Mesenchymal stem cell (in vitro differentiated cells and primary cell): ENCODE results near the gene HOXA6.

Experiments used
- DNase-seq: peaks from one replicate; pipeline ENCODE4 v3.0.0-alpha.2; 2013
- H2AFZ ChIP-seq: one replicate; pipeline ENCODE4 v1.6.1; 2013; ENCODE audit warnings: low read depth, mild to moderate bottlenecking, control low read depth, inconsistent platforms, low read length, moderate library complexity
- H2AK5ac ChIP-seq: 2 replicates; pipeline ENCODE4 v1.6.1; 2013; ENCODE audit warnings: low read length, moderate library complexity, mild to moderate bottlenecking, inconsistent platforms; ENCODE audit not compliant: severe bottlenecking
- H2BK120ac ChIP-seq: one replicate; pipeline ENCODE4 v1.6.1; 2013; ENCODE audit warnings: low read depth, mild to moderate bottlenecking, inconsistent platforms, low read length, moderate library complexity
- H2BK12ac ChIP-seq, 2 experiments: one replicate each; pipeline ENCODE4 v1.6.1; 2013; ENCODE audit warnings: inconsistent platforms in 2 of 2, low read length in 2 of 2, mild to moderate bottlenecking in 2 of 2, moderate library complexity in 2 of 2, control low read depth in 1 of 2
- H2BK15ac ChIP-seq: one replicate; pipeline ENCODE4 v1.6.1; 2013; ENCODE audit warnings: mild to moderate bottlenecking, low read depth, inconsistent platforms; ENCODE audit not compliant: poor library complexity, severe bottlenecking
- H2BK5ac ChIP-seq: 2 replicates; pipeline ENCODE4 v1.6.1; 2013; ENCODE audit warnings: low read depth, mild to moderate bottlenecking, low read length, control low read depth, inconsistent platforms; ENCODE audit not compliant: poor library complexity, severe bottlenecking
- H3K14ac ChIP-seq, 2 experiments: one replicate each; pipeline ENCODE4 v1.6.1; 2013; ENCODE audit warnings: inconsistent platforms in 2 of 2, low read length in 2 of 2, control low read depth in 1 of 2, mild to moderate bottlenecking in 1 of 2, moderate library complexity in 1 of 2
- H3K18ac ChIP-seq, 2 experiments: one replicate each; pipeline ENCODE4 v1.6.1; 2013; ENCODE audit warnings: inconsistent platforms in 2 of 2, low read length in 2 of 2, control low read depth in 1 of 2, low read depth in 1 of 2, mild to moderate bottlenecking in 1 of 2
- H3K23ac ChIP-seq, 2 experiments: one replicate each; pipeline ENCODE4 v1.6.1; 2013; ENCODE audit warnings: inconsistent platforms in 2 of 2, low read length in 2 of 2, mild to moderate bottlenecking in 2 of 2, moderate library complexity in 2 of 2, control low read depth in 1 of 2
- H3K27ac ChIP-seq: 2 replicates; pipeline ENCODE4 v1.5.1; 2013; ENCODE audit warnings: mild to moderate bottlenecking, moderate library complexity, low read length, control low read depth, inconsistent platforms; ENCODE audit not compliant: poor library complexity, severe bottlenecking
- H3K27me3 ChIP-seq, 2 experiments: 2 replicates each; pipeline versions ENCODE4 v1.6.1 to v1.7.0; 2013; ENCODE audit warnings: low read length in 2 of 2, mild to moderate bottlenecking in 2 of 2, moderate library complexity in 2 of 2, control low read depth in 1 of 2, inconsistent platforms in 1 of 2; ENCODE audit not compliant: control insufficient read depth in 1 of 2, insufficient read depth in 1 of 2
- H3K36me3 ChIP-seq, 2 experiments: 2 replicates each; pipeline versions ENCODE4 v1.6.1 to v1.7.0; 2013; ENCODE audit warnings: low read length in 2 of 2, control low read depth in 1 of 2, inconsistent platforms in 1 of 2, low read depth in 1 of 2, mild to moderate bottlenecking in 1 of 2; ENCODE audit not compliant: insufficient read depth in 2 of 2, control insufficient read depth in 1 of 2
- H3K4ac ChIP-seq, 2 experiments: one replicate each; pipeline ENCODE4 v1.6.1; 2013; ENCODE audit warnings: inconsistent platforms in 2 of 2, low read length in 2 of 2, mild to moderate bottlenecking in 2 of 2, moderate library complexity in 2 of 2, control low read depth in 1 of 2, low read depth in 1 of 2
- H3K4me1 ChIP-seq: 2 replicates; pipeline ENCODE4 v1.6.1; 2013; ENCODE audit warnings: low read depth, low read length, control low read depth; ENCODE audit not compliant: control insufficient read depth, insufficient read depth
- H3K4me2 ChIP-seq: 2 replicates; pipeline ENCODE4 v1.6.1; 2013; ENCODE audit warnings: low read length, mild to moderate bottlenecking, inconsistent platforms; ENCODE audit not compliant: poor library complexity, severe bottlenecking
- H3K4me3 ChIP-seq, 2 experiments: 2 replicates each; pipeline versions ENCODE4 v1.5.1 to v1.7.0; 2013; ENCODE audit warnings: low read length in 2 of 2, mild to moderate bottlenecking in 2 of 2, control low read depth in 1 of 2, low read depth in 1 of 2; ENCODE audit not compliant: insufficient read depth in 1 of 2
- H3K79me1 ChIP-seq: replicated peaks from 2 replicates; pipeline ENCODE4 v1.6.1; 2013; ENCODE audit warnings: mild to moderate bottlenecking, control low read depth, low read length, inconsistent platforms; ENCODE audit not compliant: poor library complexity, severe bottlenecking
- H3K9ac ChIP-seq: 2 replicates; pipeline ENCODE4 v1.7.0; 2013; ENCODE audit warnings: mild to moderate bottlenecking, low read length, moderate library complexity
- H3K9me3 ChIP-seq: 2 replicates; pipeline ENCODE4 v1.7.0; 2013; ENCODE audit warnings: mild to moderate bottlenecking, low read length; ENCODE audit not compliant: control insufficient read depth
- H4K8ac ChIP-seq: one replicate; pipeline ENCODE4 v1.6.1; 2013; ENCODE audit warnings: inconsistent platforms, mild to moderate bottlenecking, low read length, moderate library complexity
- H4K91ac ChIP-seq: one replicate; pipeline ENCODE4 v1.6.1; 2013; ENCODE audit warnings: mild to moderate bottlenecking, low read length, inconsistent platforms
- WGBS: methylation state at CpG from one replicate; pipeline ENCODE4 v1.1.7; 2013; ENCODE audit warnings: mixed read lengths; 5-methylcytosine and 5-hydroxymethylcytosine counted together

Gene HOXA6

GRCh38 chr7:27175626-27176523 is 28.3 kb upstream of the HOXA6 start:
- DNase-seq: no peak
- peak overlapping the region; percentile 60 for H3K4me2 ChIP-seq
- H4K8ac ChIP-seq: no peak overlapping the region
- H2BK5ac ChIP-seq: peak overlapping the region; percentile 20
- no peak overlapping the region for H3K23ac ChIP-seq
- H3K36me3 ChIP-seq: peaks cover 4 to 55% of the 10 kb centered on the region in 2 experiments
- peak overlapping the region in 1 of 2 experiments; percentile 18 for H3K18ac ChIP-seq
- peak overlapping the region; percentile 90 for H3K9ac ChIP-seq
- no peak overlapping the region for H4K91ac ChIP-seq
- no peak overlapping the region for H2BK15ac ChIP-seq
- no peaks in the 10 kb centered on the region for H3K79me1 ChIP-seq
- peaks cover 0 to 8% of the 10 kb centered on the region in 2 experiments for H3K27me3 ChIP-seq
- WGBS: 51% methylated on average over 40 of the region's 40 CpGs
- peaks cover 7% of the 10 kb centered on the region for H3K4me1 ChIP-seq
- no peak overlapping the region for H2BK12ac ChIP-seq
- H3K4me3 ChIP-seq: peak overlapping the region; percentile 61 to 92
- H2BK120ac ChIP-seq: no peak overlapping the region
- H3K4ac ChIP-seq: no peak overlapping the region
- peak overlapping the region; percentile 71 for H3K27ac ChIP-seq
- no peak overlapping the region for H3K14ac ChIP-seq
- H2AK5ac ChIP-seq: no peak overlapping the region
- H2AFZ ChIP-seq: no peak overlapping the region
- H3K9me3 ChIP-seq: no peaks in the 10 kb centered on the region

- H2BK12ac ChIP-seq: no peak overlapping the region
- peak overlapping the region; percentile 71 for H3K27ac ChIP-seq
- 61% methylated on average over 12 of the region's 12 CpGs for WGBS
Observed at GRCh38 chr7:27174874-27175625, 27.5 kb upstream of the HOXA6 start.

DNA sequence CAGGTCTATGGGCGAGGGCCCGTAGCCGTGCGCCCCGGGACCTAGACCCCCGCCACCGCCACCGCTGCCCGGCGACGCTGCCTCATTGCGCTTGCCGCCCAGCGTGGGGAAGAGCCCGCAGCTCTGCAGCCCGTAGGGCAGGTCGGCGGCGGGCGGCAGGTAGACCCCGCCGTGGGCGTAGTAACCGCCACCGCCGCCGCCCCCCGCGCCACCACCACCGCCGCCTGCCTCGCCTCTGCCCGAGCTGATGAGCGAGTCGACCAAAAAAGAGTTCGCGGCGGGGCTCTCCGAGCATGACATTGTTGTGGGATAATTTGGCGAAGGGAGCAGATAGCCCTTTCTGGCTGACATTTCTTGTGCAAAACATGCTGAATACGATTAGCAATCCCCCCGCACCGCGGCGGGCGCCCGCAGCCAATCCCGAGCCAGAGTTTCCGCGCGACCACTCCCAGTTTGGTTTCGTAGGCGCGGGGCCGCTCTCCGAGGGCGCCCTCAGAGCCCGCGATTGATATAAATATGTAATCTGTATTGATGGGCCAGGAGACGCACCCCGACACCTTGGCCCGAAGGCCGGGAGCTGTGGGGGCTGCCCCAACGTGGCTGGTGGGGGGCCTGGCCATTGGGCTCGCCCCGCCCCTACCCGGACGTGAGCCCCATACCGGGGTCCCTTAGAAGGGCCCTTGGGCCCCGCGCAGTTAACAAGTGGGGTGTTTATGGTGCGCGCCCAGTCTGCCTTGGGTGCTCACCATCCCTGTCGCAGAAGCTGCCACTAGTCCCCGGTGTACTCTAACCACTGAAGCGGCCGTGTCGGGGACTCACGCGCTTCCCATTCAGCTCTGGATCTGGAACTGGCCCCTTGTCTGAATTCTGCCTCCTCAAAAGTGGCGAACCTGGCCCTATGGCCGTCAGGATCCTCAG is 26.6 kb upstream of the HOXA6 start, which contains the start of gene HOXA10:
HOXA10 (minus strand) TSS at position 365 of the 918 bp plus-strand sequence; CDS start at position 351, 14 bp downstream.
- Histone ChIP-seq H3K18ac (peak within 1 kb of the TSS; percentile 90 to 91), H3K14ac (peak within 1 kb of the TSS; percentile 15 to 80), H3K4me1 (no peaks in the 10 kb centered on the region), H2BK15ac (peak within 1 kb of the TSS; percentile 91), H3K27ac (peak within 1 kb of the TSS; percentile 85), H3K27me3 (peaks cover 0 to 8% of the 10 kb centered on the region in 2 experiments), H3K9ac (peak within 1 kb of the TSS; percentile 90), H2BK12ac (peak within 1 kb of the TSS; percentile 42 to 83), H3K23ac (peak within 1 kb of the TSS; percentile 74 to 95), H2BK5ac (peak within 1 kb of the TSS; percentile 88), H2AK5ac (no peak within 1 kb of the TSS), H3K4ac (peak within 1 kb of the TSS; percentile 54 to 82), H2AFZ (no peak within 1 kb of the TSS), H3K4me3 (peak within 1 kb of the TSS; percentile 61 to 92), H3K9me3 (no peaks in the 10 kb centered on the region), H3K36me3 (peaks cover 4 to 63% of the 10 kb centered on the region in 2 experiments), H3K79me1 (no peaks in the 10 kb centered on the region), H4K91ac (peak within 1 kb of the TSS; percentile 89), H2BK120ac (peak within 1 kb of the TSS; percentile 96), H3K4me2 (peak within 1 kb of the TSS; percentile 60), H4K8ac (peak within 1 kb of the TSS; percentile 95)
- WGBS: 17% methylated on average over 82 of the region's 82 CpGs
- no peak for DNase-seq

More at GRCh38 chr7:27174874-27175625, 27.5 kb upstream of the HOXA6 start:
- Histone ChIP-seq H3K9me3 (no peaks in the 10 kb centered on the region), H4K91ac (no peak overlapping the region), H2BK5ac (no peak overlapping the region), H3K18ac (peak overlapping the region in 1 of 2 experiments; percentile 18), H3K23ac (no peak overlapping the region), H3K4me2 (peak overlapping the region; percentile 60), H2AFZ (no peak overlapping the region), H2BK15ac (no peak overlapping the region), H3K27me3 (peaks cover 0 to 8% of the 10 kb centered on the region in 2 experiments), H4K8ac (no peak overlapping the region), H3K4ac (no peak overlapping the region), H2AK5ac (no peak overlapping the region), H3K4me3 (peak overlapping the region; percentile 61 to 92), H3K14ac (no peak overlapping the region), H2BK120ac (no peak overlapping the region), H3K9ac (peak overlapping the region; percentile 90), H3K36me3 (peaks cover 4 to 56% of the 10 kb centered on the region in 2 experiments), H3K79me1 (no peaks in the 10 kb centered on the region), H3K4me1 (no peaks in the 10 kb centered on the region)
- no peak for DNase-seq
